Smooth muscle cell (in vitro differentiated cells): ENCODE measurements around the gene BLID. TPM values are rescaled to one million over a fixed set of nuclear protein-coding genes. Genes with fewer than 3 reads are reported as not detected.

ENCODE experiments used
- DNase-seq: peaks from one replicate; lab custom pipeline; 2025; ENCODE audit not compliant: unreplicated experiment; lab: John Stamatoyannopoulos, UW
- H2AFZ ChIP-seq: fragments of 200-600 bp; sonication (generic); 2 replicates; pipeline ENCODE4 v1.6.0; 2016; ENCODE audit warnings: antibody characterized with exemption, low read depth, mild to moderate bottlenecking
- H3F3A ChIP-seq: fragments of 200-600 bp; sonication (generic); 2 replicates; pipeline ENCODE4 v1.6.0; 2017; ENCODE audit warnings: antibody characterized with exemption, low read depth
- H3K27ac ChIP-seq: fragments of 200-600 bp; sonication (generic); 2 replicates; pipeline ENCODE4 v1.5.1; 2016; ENCODE audit warnings: low read depth, mild to moderate bottlenecking
- H3K27me3 ChIP-seq: fragments of 200-600 bp; sonication (generic); 2 replicates; pipeline ENCODE4 v1.6.1; 2016; ENCODE audit warnings: low read depth, mild to moderate bottlenecking
- H3K36me3 ChIP-seq: fragments of 200-600 bp; sonication (generic); 2 replicates; pipeline ENCODE4 v1.5.1; 2016; ENCODE audit warnings: low read depth
- H3K4me1 ChIP-seq: fragments of 200-600 bp; sonication (generic); 2 replicates; pipeline ENCODE4 v1.5.1; 2016; ENCODE audit warnings: low read depth
- H3K4me2 ChIP-seq: fragments of 200-600 bp; sonication (generic); 2 replicates; pipeline ENCODE4 v1.6.0; 2016; ENCODE audit warnings: mild to moderate bottlenecking
- H3K4me3 ChIP-seq: fragments of 200-600 bp; sonication (generic); 2 replicates; pipeline ENCODE4 v1.5.1; 2016; ENCODE audit warnings: mild to moderate bottlenecking
- H3K79me2 ChIP-seq: fragments of 200-600 bp; sonication (generic); 2 replicates; pipeline ENCODE4 v1.6.0; 2016; ENCODE audit warnings: low read depth, mild to moderate bottlenecking
- H3K9ac ChIP-seq: fragments of 200-600 bp; sonication (generic); 2 replicates; pipeline ENCODE4 v1.6.0; 2016; ENCODE audit warnings: low read depth
- H3K9me3 ChIP-seq: fragments of 200-600 bp; sonication (generic); replicated peaks from 2 replicates; pipeline ENCODE4 v1.5.1; 2016; ENCODE audit warnings: low read depth
- H4K20me1 ChIP-seq: fragments of 200-600 bp; sonication (generic); 2 replicates; pipeline ENCODE4 v1.6.0; 2016; ENCODE audit warnings: low read depth
- CTCF ChIP-seq: fragments of 200-600 bp; sonication (generic); IDR thresholded peaks from 2 replicates; pipeline ENCODE4 v1.5.1; 2017; ENCODE audit warnings: borderline replicate concordance, mild to moderate bottlenecking, antibody characterized with exemption; ENCODE audit not compliant: insufficient read depth, poor library complexity, severe bottlenecking
- WGBS: methylation state at CpG from one replicate; pipeline ENCODE4 v1.1.7; 2016; ENCODE audit warnings: low lambda C conversion rate; 5-methylcytosine and 5-hydroxymethylcytosine counted together
- polyA plus RNA-seq: library from polyadenylated mRNA; unstranded; fragments of >200 nt; fragmentation: Nextera tagmentation; extraction: Ambion mirVana; gene quantifications from 2 replicates; pipeline ENCODE4 v1.2.1, GENCODE V29; 2016
- total RNA-seq: library from RNA; depleted of rRNA; stranded (reverse); fragments of >200 nt; gene quantifications from 2 replicates; pipeline ENCODE4 v1.2.3, GENCODE V29; 2014

BLID gene
- total and polyA plus RNA-seq, 2 experiments from 2014 or later = 0.18 to 4.7 TPM

- DNase-seq = no peak
- Histone ChIP-seq H3F3A (no peaks in the 10 kb centered on the region), H2AFZ (no peak overlapping the region), H3K9ac (no peak overlapping the region), H3K4me3 (no peak overlapping the region), H4K20me1 (no peaks in the 10 kb centered on the region), H3K27me3 (no peaks in the 10 kb centered on the region), H3K79me2 (peaks cover 45% of the 10 kb centered on the region), H3K4me1 (no peaks in the 10 kb centered on the region), H3K27ac (peak overlapping the region; percentile 25), H3K9me3 (no peaks in the 10 kb centered on the region), H3K36me3 (peaks cover 7% of the 10 kb centered on the region), H3K4me2 (no peak overlapping the region)
- TF ChIP-seq CTCF = no peak
Measured at GRCh38 chr11:122116591-122116990, 576 bp upstream of the BLID start.

- no peak for TF ChIP-seq CTCF
- no peaks in the 10 kb centered on the region for H4K20me1 ChIP-seq
- no peak overlapping the region for H3K4me2 ChIP-seq
- WGBS = 95% methylated on average over 2 of the region's 2 CpGs
- H3F3A ChIP-seq = no peaks in the 10 kb centered on the region
- H3K4me3 ChIP-seq = no peak overlapping the region
- no peaks in the 10 kb centered on the region for H3K9me3 ChIP-seq
- no peak overlapping the region for H2AFZ ChIP-seq
- H3K9ac ChIP-seq = no peak overlapping the region
- no peaks in the 10 kb centered on the region for H3K27me3 ChIP-seq
- no peak overlapping the region for H3K27ac ChIP-seq
- no peak for DNase-seq
- peaks cover 4% of the 10 kb centered on the region for H3K36me3 ChIP-seq
- H3K4me1 ChIP-seq = no peaks in the 10 kb centered on the region
- peaks cover 41% of the 10 kb centered on the region for H3K79me2 ChIP-seq
Measured at GRCh38 chr11:122114976-122115375, 1.0 kb downstream of the BLID start.

- Histone ChIP-seq H3K27me3 (no peaks in the 10 kb centered on the region), H3K27ac (no peak overlapping the region), H3K9ac (no peak overlapping the region), H3K36me3 (peaks cover 4% of the 10 kb centered on the region), H3K4me3 (no peak overlapping the region), H4K20me1 (no peaks in the 10 kb centered on the region), H3K79me2 (peaks cover 33% of the 10 kb centered on the region), H2AFZ (no peak overlapping the region), H3K4me1 (no peaks in the 10 kb centered on the region), H3K4me2 (no peak overlapping the region), H3F3A (no peaks in the 10 kb centered on the region), H3K9me3 (no peaks in the 10 kb centered on the region)
- WGBS = 88% methylated on average over 8 of the region's 8 CpGs
- no peak for TF ChIP-seq CTCF
- no peak for DNase-seq
Measured at GRCh38 chr11:122113836-122114825, 1.9 kb downstream of the BLID start.
